ENCODE data around the gene C17orf75. TPM values are rescaled to one million over a fixed set of nuclear protein-coding genes. Genes with fewer than 3 reads are reported as not detected.
A peak's percentile ranks its signal among the peaks of the same experiment; 100 is the strongest.

C17orf75 gene
- total RNA-seq, 1 donor from 2014 or later, result 57.4 TPM

- H2AFZ ChIP-seq (replicated peaks), result no peak overlapping the region
- Mint-ChIP-seq H3K4me3 (peak overlapping the region; percentile 60), H3K27ac (peak overlapping the region; percentile 94), H3K36me3 (no peaks in the 10 kb centered on the region), H3K9me3 (no peaks in the 10 kb centered on the region), H3K27me3 (ENCODE audit: insufficient read depth, low read depth) (peaks cover 8% of the 10 kb centered on the region), H3K4me1 (peaks cover 48% of the 10 kb centered on the region)
- peak; percentile 78 for DNase-seq (ENCODE audit: low spot score)
- H3K79me2 ChIP-seq (ENCODE audit: low read depth), result no peaks in the 10 kb centered on the region
- peak overlapping the region; percentile 22 for H3K4me3 ChIP-seq
- H3K9ac ChIP-seq, result no peak overlapping the region
- peaks cover 37% of the 10 kb centered on the region for H3F3A ChIP-seq (ENCODE audit: low read depth)
- H3K4me2 ChIP-seq, result peak overlapping the region; percentile 65
- peaks cover 27% of the 10 kb centered on the region for H3K4me1 ChIP-seq
- H3K27ac ChIP-seq, result no peak overlapping the region
- no peaks in the 10 kb centered on the region for H3K27me3 ChIP-seq
- no peak for TF ChIP-seq EZH2 (IDR thresholded peaks at IDR 0.05)
- TF ChIP-seq CTCF (IDR thresholded peaks at IDR 0.05), result no peak
- no peak for TF ChIP-seq EZH2phosphoT487 (IDR thresholded peaks at IDR 0.05)
- no peaks in the 10 kb centered on the region for H3K36me3 ChIP-seq
- H3K9me3 ChIP-seq (ENCODE audit: low read depth), result no peaks in the 10 kb centered on the region
- peaks cover 19% of the 10 kb centered on the region for H4K20me1 ChIP-seq (ENCODE audit: low read depth)
These were observed 60.9 kb downstream of the C17orf75 start for GRCh38 chr17:32281011-32281451.

- no peak overlapping the region for H2AFZ ChIP-seq (replicated peaks)
- no peaks in the 10 kb centered on the region for H3K9me3 Mint-ChIP-seq
- no peaks in the 10 kb centered on the region for H3K36me3 ChIP-seq
- peak overlapping the region; percentile 60 for H3K4me3 Mint-ChIP-seq
- H3F3A ChIP-seq (ENCODE audit: low read depth), result peaks cover 37% of the 10 kb centered on the region
- peaks cover 8% of the 10 kb centered on the region for H3K27me3 Mint-ChIP-seq (ENCODE audit: insufficient read depth, low read depth)
- H3K79me2 ChIP-seq (ENCODE audit: low read depth), result no peaks in the 10 kb centered on the region
- no peaks in the 10 kb centered on the region for H3K36me3 Mint-ChIP-seq
- peaks cover 48% of the 10 kb centered on the region for H3K4me1 Mint-ChIP-seq
- no peaks in the 10 kb centered on the region for H3K27me3 ChIP-seq
- H3K9me3 ChIP-seq (ENCODE audit: low read depth), result no peaks in the 10 kb centered on the region
- TF ChIP-seq CTCF (IDR thresholded peaks at IDR 0.05), result no peak
- TF ChIP-seq EZH2 (IDR thresholded peaks at IDR 0.05), result no peak
- TF ChIP-seq EZH2phosphoT487 (IDR thresholded peaks at IDR 0.05), result no peak
- H3K4me1 ChIP-seq, result peaks cover 28% of the 10 kb centered on the region
- peak; percentile 56 for DNase-seq (ENCODE audit: low spot score)
- H3K4me2 ChIP-seq, result peak overlapping the region; percentile 65
- no peak overlapping the region for H3K27ac ChIP-seq
- peak overlapping the region; percentile 22 for H3K4me3 ChIP-seq
- no peak overlapping the region for H3K9ac ChIP-seq
- peak overlapping the region; percentile 73 for H3K27ac Mint-ChIP-seq
- H4K20me1 ChIP-seq (ENCODE audit: low read depth), result peaks cover 19% of the 10 kb centered on the region
These were observed 61.9 kb downstream of the C17orf75 start for GRCh38 chr17:32279891-32280716.

GRCh38 chr17:32278815-32279214 is 63.2 kb downstream of the C17orf75 start:
- no peak overlapping the region for H3K9ac ChIP-seq
- no peaks in the 10 kb centered on the region for H3K9me3 Mint-ChIP-seq
- H3K27me3 Mint-ChIP-seq (ENCODE audit: insufficient read depth, low read depth), result peaks cover 7% of the 10 kb centered on the region
- no peak overlapping the region for H3K4me2 ChIP-seq
- no peaks in the 10 kb centered on the region for H3K36me3 ChIP-seq
- no peaks in the 10 kb centered on the region for H3K79me2 ChIP-seq (ENCODE audit: low read depth)
- H3K27ac Mint-ChIP-seq, result no peak overlapping the region
- H3K4me1 Mint-ChIP-seq, result peaks cover 57% of the 10 kb centered on the region
- H3K27ac ChIP-seq, result no peak overlapping the region
- peaks cover 28% of the 10 kb centered on the region for H3K4me1 ChIP-seq
- H3K27me3 ChIP-seq, result no peaks in the 10 kb centered on the region
- H2AFZ ChIP-seq (replicated peaks), result no peak overlapping the region
- no peaks in the 10 kb centered on the region for H3K9me3 ChIP-seq (ENCODE audit: low read depth)
- no peak overlapping the region for H3K4me3 Mint-ChIP-seq
- no peak overlapping the region for H3K4me3 ChIP-seq
- peaks cover 49% of the 10 kb centered on the region for H3F3A ChIP-seq (ENCODE audit: low read depth)
- no peak for DNase-seq (ENCODE audit: low spot score)
- peaks cover 25% of the 10 kb centered on the region for H4K20me1 ChIP-seq (ENCODE audit: low read depth)
- H3K36me3 Mint-ChIP-seq, result no peaks in the 10 kb centered on the region
- TF ChIP-seq CTCF (IDR thresholded peaks at IDR 0.05), result no peak

MicroRNA genes within 50 kb of the gene (microRNA counts, 767-probe panel; counts per million panel counts)
- 460 counts per million, percentile 90 among the panel's probes with 10 or more counts for microRNA hsa-miR-632

Small RNA genes lying within 50 kb of the gene (microRNA-seq; reads per million reads assigned to microRNA genes)
- not detected for gene MIR632

Other genes with a start within 250 kb of the C17orf75 start
- 43.7 and 76.4 TPM in 2 replicates for gene RHOT1, start 199.7 kb downstream of the C17orf75 start, total RNA-seq (ENCODE audit: low replicate concordance)
- gene RHBDL3, start 76.3 kb downstream of the C17orf75 start, total RNA-seq (ENCODE audit: low replicate concordance), result 2.5 and 3.7 TPM in 2 replicates
- 214 and 304 TPM in 2 replicates for gene ZNF207, start 8.0 kb upstream of the C17orf75 start, total RNA-seq (ENCODE audit: low replicate concordance)
- 74.5 and 101 TPM in 2 replicates for gene PSMD11, start 102.3 kb upstream of the C17orf75 start, total RNA-seq (ENCODE audit: low replicate concordance)
- 6.9 and 8.8 TPM in 2 replicates for gene CDK5R1, start 144.8 kb upstream of the C17orf75 start, total RNA-seq (ENCODE audit: low replicate concordance)

Measured in neural progenitor cell (in vitro differentiated cells).